Measurements from ENCODE around the gene GSPT1.

Gene GSPT1

DNA sequence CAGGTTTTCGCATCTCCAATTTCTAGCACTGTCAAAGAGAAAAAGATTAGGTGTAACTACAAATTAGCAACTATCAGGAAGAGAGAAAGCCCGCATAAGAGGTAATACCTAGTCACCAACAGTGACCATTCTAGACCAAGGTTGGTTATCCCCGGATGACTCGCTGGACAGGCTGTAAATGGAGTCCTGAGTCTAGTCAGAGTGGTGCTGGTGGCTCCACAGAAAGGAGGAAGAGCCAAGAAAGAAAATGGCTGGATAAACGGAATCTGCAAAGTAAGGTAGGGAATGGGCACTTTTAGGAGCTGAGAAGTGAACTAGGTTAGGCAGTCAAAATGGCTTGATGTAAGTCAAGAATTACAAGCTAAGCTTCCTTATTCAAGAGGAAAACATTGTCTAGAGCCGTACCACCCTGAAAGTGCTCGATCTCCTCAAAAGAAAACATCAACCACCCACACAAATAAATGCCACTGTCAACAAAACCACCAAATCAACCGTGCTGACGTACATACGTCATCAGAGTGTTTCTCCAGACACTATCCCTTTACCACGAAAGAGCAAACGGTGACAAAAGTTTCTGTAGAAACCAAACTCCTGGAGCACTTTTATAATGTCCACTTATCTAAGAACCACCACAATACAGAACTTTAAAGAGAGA is 2.2 kb downstream of the GSPT1 start:
- DNase-seq (ENCODE audit: low read depth, low spot score): no peak

DNA sequence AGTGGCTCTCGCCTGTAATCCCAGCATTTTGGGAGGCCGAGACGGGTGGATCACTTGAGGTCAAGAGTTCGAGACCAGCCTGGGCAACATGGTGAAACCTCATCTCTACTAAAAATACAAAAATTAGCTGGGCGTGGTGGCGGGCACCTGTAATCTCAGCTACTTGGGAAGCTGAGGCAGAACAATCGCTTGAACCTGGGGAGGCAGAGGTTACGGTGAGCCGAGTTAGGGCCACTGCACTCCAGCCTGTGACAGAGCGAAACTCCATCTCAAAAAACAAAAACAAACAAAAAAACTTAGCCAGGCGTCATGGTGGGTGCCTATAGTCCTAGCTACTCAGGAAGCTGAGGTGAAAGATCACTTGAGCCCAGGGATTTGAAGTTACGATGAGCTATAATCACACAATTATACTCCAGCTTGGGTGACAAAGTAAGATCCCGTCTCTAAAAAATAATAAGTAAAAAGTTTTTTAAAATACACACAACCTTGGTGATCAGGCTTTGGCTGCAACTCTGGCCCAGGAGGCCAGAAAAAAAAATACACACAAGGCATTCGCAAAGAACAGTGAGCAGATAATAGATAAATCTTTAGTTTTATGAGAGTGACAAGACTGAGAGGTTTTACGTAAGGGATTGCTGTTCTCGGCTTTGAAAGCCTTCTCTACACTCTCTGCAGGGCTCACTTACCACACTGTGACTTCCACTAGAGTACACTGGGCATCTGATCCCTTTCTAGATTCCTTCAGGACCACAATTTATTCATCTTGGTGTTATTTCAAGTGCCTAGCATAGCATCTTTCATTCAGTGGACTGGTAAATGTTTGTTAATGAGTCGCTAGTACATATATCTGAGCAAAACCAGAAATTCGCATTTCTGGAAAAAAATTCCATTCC is 5.9 kb downstream of the GSPT1 start:
- no peak for DNase-seq (ENCODE audit: low read depth, low spot score)

DNA sequence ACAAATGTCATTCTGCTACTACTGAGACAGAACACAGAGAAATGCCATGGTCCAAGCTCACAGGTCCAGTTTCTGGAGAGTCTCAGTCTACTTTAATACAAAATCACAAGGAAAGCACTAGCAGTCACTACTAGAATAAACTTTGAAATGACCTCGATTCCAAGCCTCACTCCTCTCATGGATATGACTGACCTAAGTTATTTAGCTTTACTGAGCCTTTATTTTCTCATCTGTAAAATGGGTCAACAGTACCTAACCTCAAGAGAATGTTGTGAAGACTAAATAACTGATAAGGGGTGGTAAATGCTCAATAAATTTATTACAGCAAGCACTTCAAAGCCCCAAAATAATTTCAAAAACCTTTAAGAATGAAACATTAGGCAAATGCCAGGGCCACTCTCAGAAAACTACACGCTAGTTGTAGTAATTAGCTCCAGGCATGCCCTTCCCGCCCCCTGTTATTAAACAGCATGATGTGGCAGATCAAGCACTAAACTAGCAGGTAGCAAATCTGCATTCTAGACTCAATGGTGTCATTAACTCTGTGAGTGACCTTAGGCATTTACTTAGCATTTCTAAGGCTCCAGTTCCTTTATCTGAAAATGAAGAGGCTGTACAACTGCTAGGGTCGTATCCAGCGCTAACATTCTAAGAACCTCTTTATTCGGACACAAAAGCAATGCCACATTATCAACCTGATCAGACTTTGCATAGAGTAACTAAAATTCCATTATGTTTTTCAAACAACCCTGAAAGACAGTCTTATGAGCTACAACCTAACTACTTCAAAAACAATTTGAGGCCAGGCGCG is 8.4 kb downstream of the GSPT1 start:
- DNase-seq (ENCODE audit: low read depth, low spot score): no peak

DNA sequence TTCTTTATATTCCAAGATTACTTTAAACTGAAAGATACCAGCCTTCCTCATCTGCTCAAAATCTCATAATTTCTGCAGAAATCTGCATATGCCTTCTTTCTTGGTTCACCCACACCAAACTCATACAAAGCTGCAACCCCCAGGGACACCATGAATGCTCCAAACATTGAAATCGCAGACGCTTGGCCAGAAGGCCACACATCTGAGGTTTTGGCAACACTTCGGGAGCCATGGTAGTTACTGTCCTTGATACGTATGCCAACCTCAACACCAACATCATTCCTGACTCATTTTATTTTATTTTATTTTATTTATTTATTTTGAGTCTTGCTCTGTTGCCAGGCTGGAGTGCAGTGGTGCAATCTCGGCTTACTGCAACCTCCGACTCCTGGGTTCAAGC is 11.8 kb downstream of the GSPT1 start:
- DNase-seq (ENCODE audit: low read depth, low spot score): no peak

DNA sequence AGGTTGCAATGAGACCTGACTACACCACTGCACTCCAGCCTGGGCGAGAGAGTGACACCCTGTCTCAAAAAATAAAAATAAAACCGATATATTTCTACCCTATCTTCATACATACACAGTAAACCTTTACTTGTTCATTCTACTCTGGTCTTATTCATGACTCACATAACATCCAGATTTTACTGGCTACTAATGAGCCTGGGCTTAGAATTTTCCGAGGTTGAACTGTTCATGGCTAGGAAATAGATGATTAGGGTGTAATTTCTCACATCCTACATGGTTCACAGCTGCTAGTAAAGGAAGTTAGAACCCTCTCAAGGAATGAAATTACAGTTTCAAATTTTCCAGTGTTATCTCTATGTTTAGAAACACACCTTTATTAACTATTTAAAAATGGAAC is 14.7 kb downstream of the GSPT1 start:
- no peak for DNase-seq (ENCODE audit: low read depth, low spot score)

DNA sequence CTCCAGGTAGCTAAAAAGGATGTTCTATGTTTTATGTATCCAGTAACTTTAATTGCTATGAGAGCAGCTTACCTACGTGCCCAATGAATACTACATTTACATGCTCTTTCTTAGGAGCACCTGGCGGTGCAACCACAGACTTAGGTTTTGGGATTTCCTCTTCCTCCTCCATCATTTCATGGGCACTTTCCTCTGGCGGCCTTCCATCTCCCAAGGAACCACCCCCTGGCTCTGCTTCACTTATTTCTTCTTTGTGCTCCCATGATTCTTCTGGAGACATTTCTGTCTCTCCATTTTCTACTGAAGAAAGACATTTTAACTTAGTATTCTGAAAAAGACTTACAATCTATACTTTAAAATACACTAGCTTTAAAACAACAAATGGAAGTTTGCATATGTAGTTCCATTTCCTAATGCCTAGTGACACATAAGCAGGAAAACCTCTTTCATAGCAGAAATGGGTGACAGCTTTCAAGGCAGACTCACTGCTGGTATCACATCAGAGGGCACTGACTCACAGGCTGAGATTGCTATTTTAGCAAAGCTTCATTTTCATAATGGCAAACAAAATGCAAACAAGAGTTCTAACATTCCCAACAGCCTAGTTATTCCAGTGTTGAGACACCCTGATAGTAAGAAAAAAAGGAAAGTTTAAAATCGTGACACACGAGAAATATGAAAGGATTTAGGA is 19.1 kb downstream of the GSPT1 start:
- no peak for DNase-seq (ENCODE audit: low read depth, low spot score)

DNA sequence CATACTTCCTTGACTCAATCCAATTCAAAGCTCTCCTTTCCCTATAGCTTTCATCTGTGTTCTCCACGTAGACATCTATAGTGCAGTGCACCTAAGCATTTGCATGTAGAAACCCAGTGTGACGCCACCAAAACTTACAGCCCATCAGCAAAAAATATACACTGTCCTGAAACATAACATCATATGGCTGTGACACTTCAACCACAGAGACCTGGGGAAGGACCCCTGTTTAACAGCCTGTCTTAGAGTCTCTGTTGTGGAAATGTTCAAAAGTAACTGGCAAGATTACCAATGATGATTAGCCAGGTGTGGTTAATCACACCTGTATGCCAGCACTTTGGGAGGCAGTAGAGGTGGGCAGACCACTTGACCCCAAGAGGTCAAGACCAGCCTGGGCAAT is 22.2 kb downstream of the GSPT1 start:
- DNase-seq (ENCODE audit: low read depth, low spot score): no peak

DNA sequence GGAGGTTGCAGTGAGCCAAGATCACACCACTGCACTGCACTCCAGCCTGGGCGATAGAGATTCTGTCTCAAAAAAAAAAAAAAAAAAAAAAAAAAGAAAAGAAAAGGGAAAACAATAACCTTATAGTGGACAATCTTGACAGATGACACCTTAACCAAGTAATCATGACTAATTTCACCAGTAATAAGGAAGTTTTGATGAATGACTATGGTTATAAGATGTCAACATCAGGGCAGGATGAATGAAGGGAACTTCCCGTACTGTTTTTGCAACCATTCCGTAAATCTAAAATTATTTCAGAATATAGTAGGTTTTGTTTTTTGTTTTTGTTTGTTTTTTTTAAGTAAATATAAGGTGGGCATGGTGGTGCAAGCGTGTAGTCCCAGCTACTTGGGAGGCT is 23.0 kb downstream of the GSPT1 start:
- no peak for DNase-seq (ENCODE audit: low read depth, low spot score)

DNA sequence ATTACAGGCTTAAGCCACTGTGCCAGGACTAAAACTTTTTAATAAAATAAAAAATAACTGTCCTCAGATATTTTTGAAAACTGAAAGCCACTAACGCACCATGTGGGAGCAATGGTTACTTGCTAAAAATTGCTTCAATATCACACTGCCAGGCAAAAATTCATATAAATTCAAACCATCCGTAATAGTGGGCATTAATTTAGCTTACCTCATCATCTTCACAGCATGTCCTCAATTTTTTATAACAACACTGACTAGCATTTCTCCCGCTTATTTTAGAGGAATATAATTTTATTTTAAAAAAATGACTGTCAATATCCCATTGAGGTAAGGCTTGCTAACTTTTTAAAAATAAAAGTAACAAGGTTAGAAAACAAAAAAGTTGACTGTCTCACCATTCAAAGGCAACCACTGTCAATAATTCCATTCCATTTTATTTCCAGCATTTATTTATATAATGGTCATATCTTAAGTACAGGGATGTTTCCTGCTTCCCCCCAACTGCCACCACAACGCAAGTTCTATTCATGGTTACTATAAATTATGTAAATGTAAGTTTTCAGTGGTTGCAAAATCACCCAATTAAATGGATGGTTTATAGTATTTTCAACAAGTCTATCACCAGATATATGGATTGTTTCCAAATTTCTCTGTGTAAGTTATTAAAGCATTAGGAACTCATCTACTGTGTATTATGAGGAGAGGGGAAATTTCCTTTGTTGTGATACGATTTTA is 25.4 kb downstream of the GSPT1 start:
- DNase-seq (ENCODE audit: low read depth, low spot score): no peak

DNA sequence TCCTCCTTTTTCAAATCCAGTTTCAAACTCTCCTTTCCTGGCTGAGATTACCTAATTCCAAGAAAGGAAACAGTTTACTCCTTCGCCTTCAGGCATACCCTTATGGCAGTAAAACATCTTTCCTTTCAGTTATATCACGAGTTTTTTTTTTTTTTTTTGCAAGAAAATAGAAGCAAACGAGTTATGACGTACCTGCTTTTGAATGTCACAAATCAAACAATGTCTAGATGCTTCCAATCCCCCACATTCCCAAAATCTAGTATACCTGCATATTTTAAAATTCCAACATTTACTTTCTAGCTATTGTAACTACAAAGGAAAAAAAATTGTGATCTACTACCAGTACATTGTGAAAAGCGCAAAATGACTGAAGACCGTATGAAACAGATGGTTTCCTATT is 28.9 kb downstream of the GSPT1 start:
- DNase-seq (ENCODE audit: low read depth, low spot score): no peak

DNA sequence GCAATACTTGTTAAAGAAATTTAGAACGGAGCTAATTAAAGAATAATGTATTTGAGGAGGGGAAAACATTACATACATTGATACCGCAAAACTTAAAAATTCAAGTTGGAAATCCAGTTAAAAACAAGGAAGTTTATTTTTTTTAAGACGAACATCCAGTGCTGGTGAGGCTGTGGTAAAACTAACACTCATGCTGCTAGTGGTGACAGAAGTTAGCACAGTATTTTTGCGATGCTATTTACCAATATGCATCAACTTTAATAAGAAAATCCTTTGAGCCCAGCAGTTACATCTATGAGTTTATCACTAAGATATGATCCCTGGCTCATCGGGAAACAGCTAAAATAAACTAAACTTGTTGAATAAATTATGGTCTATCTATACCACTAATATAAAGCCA is 31.7 kb downstream of the GSPT1 start:
- no peak for DNase-seq (ENCODE audit: low read depth, low spot score)

DNA sequence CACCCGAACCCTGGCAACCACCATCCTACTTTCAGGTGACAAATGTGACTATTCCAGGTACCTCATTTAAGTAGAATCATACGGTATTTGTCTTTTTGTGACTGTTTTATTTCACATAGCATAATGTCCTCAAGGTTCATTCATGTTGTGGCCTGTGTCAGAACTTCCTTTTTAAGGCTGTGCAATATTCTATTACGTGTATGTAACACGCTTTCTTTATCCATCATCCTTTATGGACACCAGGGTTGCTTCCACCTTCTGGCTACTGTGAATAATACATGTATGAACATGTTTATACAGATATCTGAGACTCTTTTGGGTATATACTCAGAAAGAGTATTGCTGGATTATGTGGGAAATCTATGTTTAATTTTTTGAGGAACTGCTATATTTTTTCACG is 35.7 kb downstream of the GSPT1 start:
- no peak for DNase-seq (ENCODE audit: low read depth, low spot score)

DNA sequence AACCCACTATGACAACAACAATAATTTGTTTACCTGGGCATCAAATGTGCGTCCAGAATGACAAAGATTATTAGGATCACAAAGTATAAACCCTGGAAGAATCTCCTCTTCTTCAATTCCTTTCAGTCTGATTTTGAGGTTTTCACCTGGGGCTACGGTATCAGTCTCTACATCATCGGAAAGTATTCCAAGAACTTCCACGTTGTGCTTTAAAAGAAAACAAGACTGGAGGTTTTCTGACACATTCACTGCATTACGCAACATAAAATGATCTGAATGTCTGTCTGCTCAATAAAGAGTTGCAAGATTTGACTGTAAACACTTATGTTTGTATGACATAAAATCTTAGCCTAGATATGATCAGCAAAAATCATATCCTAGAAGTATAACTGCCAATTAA is 38.4 kb downstream of the GSPT1 start:
- DNase-seq (ENCODE audit: low read depth, low spot score): no peak

DNA sequence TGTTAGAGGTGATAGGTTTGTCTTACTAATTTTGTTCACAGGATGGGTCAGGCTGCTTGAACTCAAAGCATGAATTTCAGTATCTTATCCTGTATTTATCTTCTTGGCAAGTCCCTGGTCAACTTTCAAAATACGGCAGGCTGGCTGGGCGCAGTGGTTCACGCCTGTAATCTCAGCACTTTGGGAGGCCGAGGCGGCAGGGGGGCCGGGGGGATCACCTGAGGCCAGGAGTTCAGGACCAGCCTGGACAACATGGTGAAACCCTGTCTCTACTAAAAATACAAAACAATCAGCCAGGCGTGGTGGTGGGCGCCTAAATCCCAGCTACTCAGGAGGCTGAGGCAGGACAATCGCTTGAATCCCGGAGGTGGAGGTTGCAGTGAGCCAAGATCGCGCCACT is 39.5 kb downstream of the GSPT1 start:
- DNase-seq (ENCODE audit: low read depth, low spot score): no peak

DNA sequence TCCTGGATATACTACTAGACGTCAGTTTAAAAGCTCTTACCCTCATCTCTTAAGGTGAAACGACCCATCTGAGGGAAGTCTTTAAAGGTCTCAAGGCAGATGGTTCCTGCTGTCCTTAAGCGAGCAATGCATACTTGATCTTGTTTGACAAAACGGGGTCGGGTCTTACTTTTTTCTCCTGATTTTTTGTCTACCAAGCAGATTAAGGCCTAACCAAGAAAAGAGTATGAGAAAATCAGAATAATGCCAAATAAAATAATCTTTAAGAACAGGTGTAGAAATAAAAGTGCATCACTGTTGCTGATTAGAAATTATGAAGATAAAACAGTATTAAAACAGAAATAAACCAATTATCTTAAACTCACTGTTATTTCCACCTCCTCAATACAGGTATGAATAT is 40.0 kb downstream of the GSPT1 start:
- no peak for DNase-seq (ENCODE audit: low read depth, low spot score)

DNA sequence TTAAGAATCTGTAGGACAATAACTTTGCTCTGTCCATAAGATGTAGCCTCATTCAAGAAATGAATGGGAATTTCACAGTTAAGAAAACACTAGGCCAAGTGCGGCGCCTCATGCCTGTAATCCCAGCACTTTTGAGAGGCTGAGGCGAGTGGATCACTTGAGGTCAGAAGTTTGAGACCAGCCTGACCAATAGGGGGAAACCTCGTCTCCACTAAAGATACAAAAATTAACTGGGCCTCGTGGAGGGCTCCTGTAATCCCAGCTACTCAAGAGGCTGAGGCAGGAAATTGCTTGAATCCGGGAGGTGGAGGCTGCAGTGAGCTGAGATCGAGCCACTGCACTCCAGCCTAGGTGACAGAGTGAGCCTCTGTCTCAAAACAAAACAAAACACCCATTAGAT is 44.6 kb downstream of the GSPT1 start:
- DNase-seq (ENCODE audit: low read depth, low spot score): no peak

DNA sequence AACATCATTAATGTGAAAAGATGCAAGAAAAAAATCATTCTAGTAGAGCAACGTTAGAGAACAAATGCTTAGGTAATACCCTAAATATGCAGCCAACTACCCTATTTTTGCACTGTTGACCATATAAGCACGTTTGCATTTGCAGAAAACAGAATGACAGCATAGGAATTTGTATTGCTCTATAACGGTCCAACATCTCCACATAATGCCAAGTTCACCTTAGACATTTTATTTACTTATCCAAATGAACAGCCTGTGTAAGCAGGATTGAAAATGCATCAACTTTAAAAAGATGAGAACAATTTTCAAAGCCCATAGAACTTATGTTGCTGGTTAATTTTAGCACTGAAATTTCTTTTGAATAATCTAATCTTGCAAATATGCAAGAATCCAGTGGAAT is 45.4 kb downstream of the GSPT1 start:
- no peak for DNase-seq (ENCODE audit: low read depth, low spot score)

DNA sequence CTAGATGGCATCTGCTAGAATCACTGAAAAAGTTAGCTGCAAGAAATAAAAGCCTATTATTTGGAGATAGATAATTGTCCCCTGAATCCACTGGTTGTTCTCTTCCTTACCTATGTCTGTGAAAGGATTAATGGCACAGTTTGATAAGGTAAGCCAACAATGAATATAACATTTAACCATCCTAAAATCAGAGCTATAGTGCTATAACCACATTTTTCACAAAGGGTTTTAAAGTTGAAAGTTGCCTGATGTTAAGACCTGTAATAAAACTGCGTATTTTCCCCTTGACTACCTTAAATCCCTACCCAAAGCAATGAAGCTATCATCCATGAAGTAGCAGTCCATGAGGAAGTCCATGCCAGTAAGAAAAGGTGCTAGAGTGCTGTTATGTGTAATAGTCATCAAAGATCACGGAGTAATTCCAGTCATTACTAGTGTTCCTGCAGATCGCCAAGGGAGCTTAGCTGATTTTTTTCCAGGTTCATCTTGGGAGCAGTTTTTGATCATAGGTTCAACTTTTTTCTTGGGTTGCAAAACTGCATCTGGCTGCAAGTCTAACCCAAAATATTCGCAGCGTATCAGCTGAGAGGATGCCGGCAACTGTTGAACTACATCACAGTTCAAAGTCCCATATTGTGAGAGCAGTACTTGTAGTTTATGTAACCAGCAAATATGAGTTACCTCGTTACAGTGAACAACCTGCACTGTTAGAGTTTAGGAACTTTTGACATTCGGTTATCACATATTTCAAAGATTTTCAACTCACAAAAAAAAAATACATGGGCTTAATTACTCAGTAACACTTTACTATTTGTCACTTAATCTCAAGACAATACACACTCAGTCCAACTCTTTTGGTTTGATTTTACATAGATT is 46.2 kb downstream of the GSPT1 start:
- DNase-seq (ENCODE audit: low read depth, low spot score): no peak

DNA sequence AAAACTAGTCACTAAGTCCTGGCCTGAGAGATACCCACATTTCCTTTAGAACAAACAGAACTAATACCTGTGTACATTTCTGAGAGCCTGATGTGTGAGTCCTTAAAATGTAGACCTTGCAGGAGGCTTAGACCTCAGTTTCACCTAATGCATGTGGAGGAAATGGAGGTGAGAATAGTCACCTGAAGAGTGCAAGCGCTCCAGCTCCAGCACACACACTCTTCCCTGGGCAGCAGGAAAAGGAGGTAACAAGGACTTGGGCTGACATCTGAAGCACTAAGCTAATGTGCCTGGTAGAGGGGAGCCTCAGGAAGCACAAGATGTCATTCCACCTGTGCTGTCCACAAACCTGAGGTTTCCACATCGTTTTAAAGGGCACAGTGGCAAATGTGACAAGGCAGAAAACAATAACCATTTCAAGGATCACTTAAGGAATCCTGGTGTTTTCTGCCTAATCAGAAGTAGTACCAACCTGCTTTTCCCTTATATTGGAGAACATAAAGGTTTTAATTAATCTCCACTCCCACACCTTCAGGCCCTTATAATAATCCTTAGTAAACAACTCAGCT is 47.3 kb downstream of the GSPT1 start:
- DNase-seq (ENCODE audit: low read depth, low spot score): no peak

DNA sequence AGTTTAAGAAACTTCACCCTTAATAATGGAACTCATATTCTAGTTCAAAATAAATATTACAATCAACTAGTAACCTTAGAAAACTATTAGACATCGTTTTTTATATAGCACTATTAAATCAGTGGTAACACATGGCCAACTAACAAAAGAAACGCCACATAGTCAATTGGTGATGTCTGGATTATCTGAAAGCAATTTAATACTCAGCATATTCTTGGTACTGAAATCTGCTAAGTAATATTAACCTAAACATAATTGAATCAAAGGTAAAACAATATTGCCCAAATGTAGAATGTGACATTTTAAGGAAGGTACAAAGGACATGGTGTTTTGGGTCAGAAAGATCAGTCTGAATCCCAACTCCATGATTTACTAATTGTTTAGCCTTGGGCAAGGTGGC is 53.3 kb downstream of the GSPT1 start:
- no peak for DNase-seq (ENCODE audit: low read depth, low spot score)
